GM10266 (cell line): Measurements from ENCODE around the gene STIP1.
"Not testable (repeated sequence)": the region's sequence is repeated elsewhere in the genome, so short reads cannot be mapped to it uniquely, and the experiment has no call there.

Source experiments
- DNase-seq: peaks from one replicate; pipeline ENCODE4 v3.0.0; 2012; ENCODE audit errors: extremely low spot score
- CTCF ChIP-seq: IDR thresholded peaks from 2 replicates; pipeline ENCODE4 v1.5.1; 2012; ENCODE audit warnings: mild to moderate bottlenecking, low read depth; ENCODE audit not compliant: control insufficient read depth, insufficient read depth; ENCODE audit errors: missing control alignments

Gene STIP1

GRCh38 chr11:64151337-64151736 lies 34.6 kb upstream of the STIP1 start:
- DNase-seq = no peak
- TF ChIP-seq CTCF = no peak

- TF ChIP-seq CTCF = peak; percentile 99
- peak; percentile 91 for DNase-seq
These were observed 32.9 kb upstream of the STIP1 start for GRCh38 chr11:64152841-64153691.

- DNase-seq = no peak
- no peak for TF ChIP-seq CTCF
These were observed 32.2 kb upstream of the STIP1 start for GRCh38 chr11:64153812-64154211.

GRCh38 chr11:64156235-64157011 lies 29.5 kb upstream of the STIP1 start:
- TF ChIP-seq CTCF = no peak
- DNase-seq = no peak

- TF ChIP-seq CTCF = no peak
- DNase-seq = no peak
These were observed 28.2 kb upstream of the STIP1 start for GRCh38 chr11:64157631-64158394.

GRCh38 chr11:64161037-64161436 lies 24.9 kb upstream of the STIP1 start:
- TF ChIP-seq CTCF = no peak
- no peak for DNase-seq

GRCh38 chr11:64162769-64163168 lies 23.2 kb upstream of the STIP1 start:
- DNase-seq = not testable (repeated sequence)
